Endothelial cell of umbilical vein (primary cell): ENCODE data around the gene PHACTR1. TPM values are rescaled to one million over a fixed set of nuclear protein-coding genes. Genes with fewer than 3 reads are reported as not detected.

Experiments used
- BruUV-seq: library from RNA; stranded (reverse); fragments of 400-500 nt; replicated peaks from 2 replicates; lab custom pipeline; 2021; lab: Mats Ljungman, UMichigan
- CTCF ChIA-PET: fragments of 300-600, 350-600 bp; sonication (Branson Sonifier 250); formaldehyde crosslinking; loops from one replicate; lab custom pipeline; 2021; ENCODE audit warnings: antibody characterized with exemption, inconsistent platforms; lab: Charles Lee
- POLR2A ChIA-PET: fragments of 300-600, 350-600 bp; sonication (Branson Sonifier 250); formaldehyde crosslinking; loops from one replicate; lab custom pipeline; 2021; ENCODE audit warnings: antibody characterized with exemption, inconsistent platforms; lab: Charles Lee
- DNase-seq: peaks from one replicate; pipeline ENCODE4 v3.0.0-alpha.2; 2011; ENCODE audit warnings: low read depth, low spot score
- FAIRE-seq: peaks from 2 replicates; lab custom pipeline; 2011; peaks lifted over from hg19 to GRCh38; lab: Jason Lieb, UNC
- H2AFZ ChIP-seq: 2 replicates; pipeline ENCODE4 v1.6.0; 2012; ENCODE audit warnings: low read depth, low read length, control low read depth, inconsistent platforms
- H3K27ac ChIP-seq: 2 replicates; pipeline ENCODE4 v1.5.1; 2011; ENCODE audit warnings: low read depth, mild to moderate bottlenecking, control low read depth, low read length, moderate library complexity; ENCODE audit not compliant: insufficient read depth
- H3K27me3 ChIP-seq, 2 experiments: 2 replicates each; pipeline versions ENCODE4 v1.6.0 to v1.6.1; 2011; ENCODE audit warnings: low read length in 2 of 2, mixed read lengths in 1 of 2; ENCODE audit not compliant: control insufficient read depth in 2 of 2, insufficient read depth in 2 of 2
- H3K36me3 ChIP-seq, 2 experiments: 2 replicates in 1 of 2; 3 replicates in 1 of 2; pipeline ENCODE4 v1.5.1; 2011; ENCODE audit warnings: low read length in 2 of 2, mild to moderate bottlenecking in 1 of 2, moderate library complexity in 1 of 2; ENCODE audit not compliant: control insufficient read depth in 2 of 2, insufficient read depth in 2 of 2; ENCODE audit errors: extremely low read depth in 1 of 2
- H3K4me1 ChIP-seq: 3 replicates; pipeline ENCODE4 v1.5.1; 2011; ENCODE audit warnings: mild to moderate bottlenecking, low read length; ENCODE audit not compliant: control insufficient read depth, insufficient read depth; ENCODE audit errors: extremely low read depth
- H3K4me2 ChIP-seq: 2 replicates; pipeline ENCODE4 v1.6.1; 2011; ENCODE audit warnings: low read length, control low read depth, mixed read lengths; ENCODE audit not compliant: insufficient read depth
- H3K4me3 ChIP-seq, 3 experiments: fragments of 200-600 bp in 1 of 3; sonication (generic), shearing (Covaris generic) in 1 of 3; replicated peaks in 1 of 3; 2 replicates each; pipeline ENCODE4 v1.5.1; 2011 to 2016; ENCODE audit warnings: control low read depth in 3 of 3, low read length in 3 of 3, mild to moderate bottlenecking in 2 of 3, inconsistent platforms in 1 of 3, low read depth in 1 of 3, moderate library complexity in 1 of 3; ENCODE audit not compliant: insufficient read depth in 1 of 3
- H3K79me2 ChIP-seq: 2 replicates; pipeline ENCODE4 v1.6.0; 2012; ENCODE audit warnings: low read length, inconsistent platforms; ENCODE audit not compliant: control insufficient read depth, insufficient read depth
- H3K9ac ChIP-seq: replicated peaks from 2 replicates; pipeline ENCODE3; 2011; ENCODE audit warnings: low read length, control low read depth; ENCODE audit not compliant: insufficient read depth; ENCODE audit errors: extremely low read depth
- H3K9me1 ChIP-seq: replicated peaks from 3 replicates; pipeline ENCODE4 v1.6.0; 2011; ENCODE audit warnings: mild to moderate bottlenecking, low read length; ENCODE audit not compliant: control insufficient read depth, insufficient read depth; ENCODE audit errors: extremely low read depth
- H3K9me3 ChIP-seq: replicated peaks from 2 replicates; pipeline ENCODE4 v1.5.1; 2012; ENCODE audit warnings: low read length, inconsistent platforms; ENCODE audit not compliant: control insufficient read depth, insufficient read depth
- H4K20me1 ChIP-seq: replicated peaks from 2 replicates; pipeline ENCODE3; 2011; ENCODE audit warnings: mild to moderate bottlenecking, low read length; ENCODE audit not compliant: control insufficient read depth, insufficient read depth; ENCODE audit errors: extremely low read depth
- EZH2 ChIP-seq: IDR thresholded peaks from 2 replicates; pipeline ENCODE4 v1.6.1; 2012; ENCODE audit warnings: borderline replicate concordance, low read depth, mild to moderate bottlenecking, moderate library complexity, low read length, inconsistent platforms; ENCODE audit not compliant: severe bottlenecking
- FOS ChIP-seq: IDR thresholded peaks from 2 replicates; pipeline ENCODE4 v1.6.1; 2011; ENCODE audit warnings: mild to moderate bottlenecking, low read length, moderate library complexity, borderline replicate concordance; ENCODE audit not compliant: insufficient read depth
- GATA2 ChIP-seq: IDR thresholded peaks from 2 replicates; pipeline ENCODE4 v1.7.0; 2011; ENCODE audit warnings: low read depth, mild to moderate bottlenecking, moderate library complexity, mixed read lengths, low read length; ENCODE audit not compliant: insufficient read length, insufficient read depth
- JUN ChIP-seq: IDR thresholded peaks from 2 replicates; pipeline ENCODE4 v1.6.1; 2011; ENCODE audit warnings: borderline replicate concordance, low read depth; ENCODE audit not compliant: insufficient read length, insufficient read depth
- MAX ChIP-seq: IDR thresholded peaks from 2 replicates; pipeline ENCODE4 v1.6.1; 2011; ENCODE audit not compliant: insufficient read depth, insufficient read length
- MYC ChIP-seq: IDR thresholded peaks from one replicate; pipeline ENCODE4 v1.6.1; 2011; ENCODE audit warnings: mild to moderate bottlenecking, low read depth, low read length
- POLR2A ChIP-seq: IDR thresholded peaks from 2 replicates; pipeline ENCODE4 v1.6.1; 2012; ENCODE audit warnings: low read depth, mild to moderate bottlenecking, control low read depth, low read length
- dilution Hi-C: fragments of 300-500 bp; cut with MboI; formaldehyde crosslinking; loops from one replicate; pipeline ENCODE4 v1.15.0; 2019; ENCODE audit warnings: low sequenced_read_pairs; ENCODE audit not compliant: extremely low pct_ligation_motif_present
- intact Hi-C: fragments of 100-400 bp; cut with micrococcal nuclease; formaldehyde crosslinking; loops from one replicate; pipeline ENCODE4 v1.10.0; 2022
- polyA plus RNA-seq, 4 experiments: library from polyadenylated mRNA; depleted of rRNA in 3 of 4; stranded (reverse) in 3 of 4; unstranded in 1 of 4; fragments of >200 nt; gene quantifications; 2 replicates each; pipeline versions ENCODE4 v1.2.1 to v1.2.3, GENCODE V29; 2011 to 2012; ENCODE audit warnings: missing spikeins in 1 of 4
- total RNA-seq: library from RNA; stranded (reverse); gene quantifications from 2 replicates; pipeline ENCODE4 v1.2.3, GENCODE V29; 2021

PHACTR1 gene
- total and polyA plus RNA-seq, 2 donors (not counting 3 experiments of a cell fraction or from before 2014, with no cell fraction given) = 2.4 to 23.2 TPM

- Histone ChIP-seq H3K36me3 (no peaks in the 10 kb centered on the region), H4K20me1 (no peaks in the 10 kb centered on the region), H3K4me3 (no peak overlapping the region), H2AFZ (no peak overlapping the region), H3K4me2 (no peak overlapping the region), H3K9me1 (no peaks in the 10 kb centered on the region), H3K27ac (no peak overlapping the region), H3K9ac (no peak overlapping the region), H3K79me2 (no peaks in the 10 kb centered on the region), H3K9me3 (no peaks in the 10 kb centered on the region), H3K4me1 (no peaks in the 10 kb centered on the region), H3K27me3 (no peaks in the 10 kb centered on the region)
- FAIRE-seq (no peak), DNase-seq (no peak)
- dilution Hi-C loops = no loop called here
- intact Hi-C loops = no loop called here
- POLR2A ChIA-PET = no interaction called here
- no TSS peak for BruUV-seq
- CTCF ChIA-PET = no interaction called here
- no peak for TF ChIP-seq GATA2
- TF ChIP-seq MAX = no peak
- TF ChIP-seq MYC = no peak
- TF ChIP-seq FOS = no peak
- TF ChIP-seq JUN = no peak
- TF ChIP-seq EZH2 = no peak
- TF ChIP-seq POLR2A = no peak
Measured at GRCh38 chr6:13074415-13075140, 358.0 kb downstream of the PHACTR1 start.
